Coronary artery (tissue), 2 donors: ENCODE measurements around the gene SLC35F1.

Source experiments
- DNase-seq: peaks from one replicate; pipeline ENCODE4 v3.0.0-alpha.2; 2017; ENCODE audit warnings: low spot score
- H3K27ac ChIP-seq, 2 donors: fragments of 200-600 bp; sonication (generic); one replicate each; pipeline ENCODE4 v1.5.1; 2016 to 2019
- H3K4me3 ChIP-seq: fragments of 200-600 bp; sonication (generic); 2 replicates; pipeline ENCODE4 v1.5.1; 2016; ENCODE audit warnings: mild to moderate bottlenecking, moderate library complexity
- TF ChIP-seq, protein P1 (sequence below): fragments of 200-600 bp; sonication (generic); IDR thresholded peaks from one replicate; pipeline ENCODE4 v1.5.1; 2019; ENCODE audit warnings: antibody characterized with exemption

The SLC35F1 gene

DNA sequence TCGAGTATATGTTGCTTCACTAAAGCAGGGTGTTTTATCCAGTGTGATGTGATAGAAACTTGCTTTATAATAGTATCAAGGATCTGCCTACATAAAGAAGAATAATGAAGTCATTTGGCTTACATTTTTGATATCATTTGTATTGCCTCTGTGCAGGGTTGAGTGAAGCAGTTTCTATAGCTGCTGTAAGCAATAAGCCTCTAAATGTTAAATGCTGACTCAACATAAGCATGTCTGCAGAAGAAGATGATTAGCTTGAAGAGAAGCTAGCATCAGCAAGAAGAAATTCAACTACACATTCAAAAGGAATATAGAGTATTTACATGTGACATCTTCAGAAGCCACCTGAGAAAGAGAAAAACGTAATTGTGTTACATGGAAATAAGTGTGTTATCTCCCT lies 17.6 kb downstream of the SLC35F1 start:
- TF ChIP-seq, protein P1, sequence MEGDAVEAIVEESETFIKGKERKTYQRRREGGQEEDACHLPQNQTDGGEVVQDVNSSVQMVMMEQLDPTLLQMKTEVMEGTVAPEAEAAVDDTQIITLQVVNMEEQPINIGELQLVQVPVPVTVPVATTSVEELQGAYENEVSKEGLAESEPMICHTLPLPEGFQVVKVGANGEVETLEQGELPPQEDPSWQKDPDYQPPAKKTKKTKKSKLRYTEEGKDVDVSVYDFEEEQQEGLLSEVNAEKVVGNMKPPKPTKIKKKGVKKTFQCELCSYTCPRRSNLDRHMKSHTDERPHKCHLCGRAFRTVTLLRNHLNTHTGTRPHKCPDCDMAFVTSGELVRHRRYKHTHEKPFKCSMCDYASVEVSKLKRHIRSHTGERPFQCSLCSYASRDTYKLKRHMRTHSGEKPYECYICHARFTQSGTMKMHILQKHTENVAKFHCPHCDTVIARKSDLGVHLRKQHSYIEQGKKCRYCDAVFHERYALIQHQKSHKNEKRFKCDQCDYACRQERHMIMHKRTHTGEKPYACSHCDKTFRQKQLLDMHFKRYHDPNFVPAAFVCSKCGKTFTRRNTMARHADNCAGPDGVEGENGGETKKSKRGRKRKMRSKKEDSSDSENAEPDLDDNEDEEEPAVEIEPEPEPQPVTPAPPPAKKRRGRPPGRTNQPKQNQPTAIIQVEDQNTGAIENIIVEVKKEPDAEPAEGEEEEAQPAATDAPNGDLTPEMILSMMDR: no peak
- Histone ChIP-seq H3K4me3 (no peak overlapping the region), H3K27ac (no peak overlapping the region)
- no peak for DNase-seq

DNA sequence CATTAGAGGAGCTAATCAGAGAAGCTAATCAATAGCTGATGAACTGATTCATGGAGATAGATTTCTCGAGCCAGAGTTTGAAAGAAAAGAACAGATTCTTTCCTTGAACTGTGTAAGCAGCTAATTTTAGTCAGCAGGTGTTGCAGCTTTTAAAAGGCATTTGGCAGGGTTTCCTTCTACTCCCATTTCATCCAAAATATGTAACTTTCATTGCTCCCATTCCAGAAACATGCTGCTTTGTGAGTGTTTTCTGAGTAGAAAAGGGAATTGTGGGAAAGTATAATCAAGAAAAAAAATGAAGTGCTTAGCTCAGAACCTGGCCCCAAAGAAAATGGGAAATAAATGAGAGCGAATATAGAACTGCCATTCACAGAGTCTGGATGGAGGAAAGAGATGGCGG lies 20.8 kb downstream of the SLC35F1 start:
- no peak for DNase-seq

DNA sequence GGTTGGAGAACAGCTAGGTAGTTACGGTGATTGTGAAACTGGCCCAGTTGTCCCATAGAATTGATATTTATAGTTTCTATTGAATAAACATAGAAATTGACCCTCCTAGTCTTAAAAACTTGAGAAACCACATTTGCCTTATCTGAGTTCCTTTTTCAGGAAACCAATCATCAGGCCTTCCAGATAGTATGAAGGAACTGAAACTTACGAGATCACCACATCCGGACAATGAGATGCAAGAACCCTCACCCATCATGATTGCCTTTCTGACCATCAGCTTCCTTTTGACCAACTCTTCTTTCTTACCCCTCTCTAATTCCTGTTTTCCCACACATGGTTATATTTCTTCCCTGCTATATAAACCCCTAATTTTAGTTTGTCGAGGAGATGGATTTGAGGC lies 21.8 kb downstream of the SLC35F1 start:
- no peak for DNase-seq
- H3K27ac ChIP-seq: no peak overlapping the region

More for the DNA sequence above, 20.8 kb downstream of the SLC35F1 start:
- Histone ChIP-seq H3K4me3 (no peak overlapping the region), H3K27ac (no peak overlapping the region)
- TF ChIP-seq, protein P1: no peak

DNA sequence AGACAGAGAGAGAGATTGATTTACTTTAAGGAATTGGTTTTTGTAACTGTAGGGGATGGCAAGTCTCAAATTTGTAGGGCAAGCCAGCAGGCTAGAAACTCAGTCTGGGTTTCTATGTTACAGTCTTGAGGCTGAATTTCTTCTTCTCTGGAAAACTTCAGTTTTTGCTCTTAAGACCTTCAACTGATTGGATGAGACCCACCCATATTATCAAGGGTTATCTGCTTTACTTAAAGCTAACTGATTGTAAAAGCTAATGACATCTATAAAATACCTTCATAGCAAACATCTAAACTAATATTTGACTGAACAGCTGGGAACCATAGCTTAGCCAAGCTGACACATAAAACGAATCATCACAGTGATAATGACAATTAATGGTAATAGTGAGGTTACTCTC lies 22.4 kb downstream of the SLC35F1 start:
- TF ChIP-seq, protein P1: no peak
- Histone ChIP-seq H3K4me3 (no peak overlapping the region), H3K27ac (no peak overlapping the region)
- DNase-seq: no peak

More for the DNA sequence above, 21.8 kb downstream of the SLC35F1 start:
- TF ChIP-seq, protein P1: no peak
- no peak overlapping the region for H3K4me3 ChIP-seq

DNA sequence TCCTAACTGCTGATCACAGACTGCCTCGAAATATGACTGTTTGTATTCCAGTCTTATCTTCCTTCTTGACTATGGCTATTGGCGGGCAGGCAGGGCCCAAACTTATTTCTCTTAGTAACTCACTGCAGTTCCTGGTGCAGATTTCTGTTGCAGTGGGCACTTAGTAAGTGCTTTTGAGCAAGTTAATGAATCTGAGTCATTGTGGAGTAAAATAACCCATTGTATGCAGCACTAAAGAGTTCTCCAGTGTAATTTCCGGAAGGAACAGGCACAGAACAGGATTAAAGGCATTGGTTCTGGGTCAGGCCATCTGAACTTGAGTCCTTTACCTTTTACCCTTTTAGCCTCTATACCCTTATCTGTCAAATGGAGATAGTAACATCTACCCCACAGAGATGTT lies 23.6 kb downstream of the SLC35F1 start:
- no peak for DNase-seq
- no peak overlapping the region for H3K27ac ChIP-seq
- TF ChIP-seq, protein P1: no peak
- H3K4me3 ChIP-seq: no peak overlapping the region

DNA sequence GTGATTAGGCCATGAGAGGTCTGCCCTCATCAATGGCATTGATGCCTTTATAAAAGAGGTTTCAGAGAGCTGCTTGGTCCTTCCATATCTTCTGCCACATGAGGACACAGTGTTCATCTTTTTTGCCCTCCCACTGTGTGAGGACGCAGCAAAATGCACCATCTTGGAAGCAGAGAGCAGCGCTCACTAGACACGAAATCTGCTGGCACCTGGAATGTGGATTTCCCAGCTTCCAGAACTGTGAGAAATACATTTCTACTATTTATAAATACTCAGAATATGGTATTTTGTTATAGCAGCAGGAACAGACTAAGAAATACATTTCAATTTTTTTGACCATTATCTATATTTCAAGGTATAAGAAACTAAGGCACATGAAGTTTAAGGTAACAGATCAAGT lies 24.9 kb downstream of the SLC35F1 start:
- TF ChIP-seq, protein P1: no peak
- Histone ChIP-seq H3K4me3 (no peak overlapping the region), H3K27ac (no peak overlapping the region)
- no peak for DNase-seq

DNA sequence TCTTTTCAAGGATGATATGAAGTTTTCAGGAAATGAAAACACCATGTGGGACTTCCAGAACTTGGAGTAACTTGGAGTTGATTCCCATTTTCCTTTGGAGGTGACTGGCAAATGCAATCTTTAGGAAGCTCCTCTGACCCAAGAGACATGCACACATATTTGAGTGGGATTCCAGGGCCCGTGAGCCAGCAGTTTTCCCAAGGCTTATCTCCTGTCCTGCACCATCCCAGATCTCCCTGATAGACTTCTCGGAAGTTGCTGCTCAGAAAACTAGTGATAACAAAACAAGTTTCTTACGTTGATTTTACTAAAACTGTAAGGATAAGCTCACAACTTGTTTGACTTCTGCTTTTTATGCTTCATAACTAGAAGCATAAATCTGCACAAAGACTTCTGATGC lies 25.6 kb downstream of the SLC35F1 start:
- no peak overlapping the region for H3K27ac ChIP-seq
- no peak overlapping the region for H3K4me3 ChIP-seq
- TF ChIP-seq, protein P1: no peak
- DNase-seq: no peak
